Lower lobe of right lung (tissue), 2 donors: Measurements from ENCODE around the gene COQ8A. TPM values are rescaled to one million over a fixed set of nuclear protein-coding genes. Genes with fewer than 3 reads are reported as not detected.

Source experiments
- ATAC-seq, 2 donors: fragments of 200-7000 bp; cut with Tn5 transposase; one replicate each; pipeline ENCODE4 v1.9.1; 2020 to 2022; ENCODE audit warnings: mild to moderate bottlenecking in 2 of 2, moderate library complexity in 2 of 2
- DNase-seq: peaks from one replicate; pipeline ENCODE4 v3.0.0-alpha.2; 2020
- H3K27ac ChIP-seq: fragments of 200-600 bp; one replicate; pipeline ENCODE4 v1.8.0; 2022
- H3K27me3 ChIP-seq: fragments of 200-600 bp; one replicate; pipeline ENCODE4 v1.8.0; 2022; ENCODE audit warnings: low read depth
- H3K36me3 ChIP-seq: fragments of 200-600 bp; one replicate; pipeline ENCODE4 v1.8.0; 2022; ENCODE audit warnings: mild to moderate bottlenecking
- H3K4me1 ChIP-seq: fragments of 200-600 bp; one replicate; pipeline ENCODE4 v1.8.0; 2022
- H3K4me3 ChIP-seq: fragments of 200-600 bp; one replicate; pipeline ENCODE4 v1.8.0; 2022; ENCODE audit warnings: mild to moderate bottlenecking
- H3K9me3 ChIP-seq: fragments of 200-600 bp; one replicate; pipeline ENCODE4 v1.8.0; 2022
- CTCF ChIP-seq: fragments of 200-600 bp; IDR thresholded peaks from one replicate; pipeline ENCODE4 v1.8.0; 2022; ENCODE audit warnings: antibody characterized with exemption, mild to moderate bottlenecking
- intact Hi-C: fragments of 100-400 bp; cut with DNase I; formaldehyde crosslinking; loops from one replicate; pipeline ENCODE4 v1.11.0; 2022
- total RNA-seq: library from RNA; stranded (reverse); fragmentation: NEBNext Ultra II Directional; extraction: Animal tissue kit (Norgen Biotek cat#: 25700); gene quantifications from one replicate; pipeline ENCODE4 v1.2.1, GENCODE V29; 2021
- donor health status: DM: no; HTN: yes; CAD: no; lungs with severe emphysema.

The COQ8A gene
- total RNA-seq, 1 donor from 2014 or later: 45.0 TPM

GRCh38 chr1:226903819-226904716 is 36.0 kb upstream of the COQ8A start:
- no peak for TF ChIP-seq CTCF
- Histone ChIP-seq H3K9me3 (no peaks in the 10 kb centered on the region), H3K4me1 (no peaks in the 10 kb centered on the region), H3K27me3 (no peaks in the 10 kb centered on the region), H3K4me3 (no peak overlapping the region), H3K27ac (no peak overlapping the region), H3K36me3 (peaks cover 20% of the 10 kb centered on the region)
- DNase-seq: no peak
- no peak for ATAC-seq
- intact Hi-C loops: no loop called here

GRCh38 chr1:226904772-226905171 is 35.3 kb upstream of the COQ8A start:
- Histone ChIP-seq H3K4me3 (no peak overlapping the region), H3K27ac (no peak overlapping the region), H3K4me1 (no peaks in the 10 kb centered on the region), H3K27me3 (no peaks in the 10 kb centered on the region), H3K9me3 (no peaks in the 10 kb centered on the region), H3K36me3 (peaks cover 13% of the 10 kb centered on the region)
- TF ChIP-seq CTCF: no peak
- intact Hi-C loops: no loop called here
- ATAC-seq (no peak), DNase-seq (no peak)

GRCh38 chr1:226908419-226908818 is 31.7 kb upstream of the COQ8A start:
- H3K4me1 ChIP-seq: no peaks in the 10 kb centered on the region
- ATAC-seq: no peak

GRCh38 chr1:226908913-226909312 is 31.2 kb upstream of the COQ8A start:
- Histone ChIP-seq H3K9me3 (no peaks in the 10 kb centered on the region), H3K27me3 (no peaks in the 10 kb centered on the region), H3K27ac (no peak overlapping the region), H3K4me3 (no peak overlapping the region), H3K4me1 (no peaks in the 10 kb centered on the region), H3K36me3 (no peaks in the 10 kb centered on the region)
- no peak for TF ChIP-seq CTCF
- intact Hi-C loops: no loop called here
- DNase-seq (no peak), ATAC-seq (no peak)

More at GRCh38 chr1:226908419-226908818, 31.7 kb upstream of the COQ8A start:
- intact Hi-C loops: no loop called here
- DNase-seq: no peak
- no peaks in the 10 kb centered on the region for H3K27me3 ChIP-seq
- H3K36me3 ChIP-seq: no peaks in the 10 kb centered on the region
- no peak for TF ChIP-seq CTCF
- no peaks in the 10 kb centered on the region for H3K9me3 ChIP-seq
- H3K27ac ChIP-seq: no peak overlapping the region
- no peak overlapping the region for H3K4me3 ChIP-seq

GRCh38 chr1:226912587-226913176 is 27.4 kb upstream of the COQ8A start:
- peak; percentile 71 for DNase-seq

More at GRCh38 chr1:226912587-226913176, 27.4 kb upstream of the COQ8A start:
- H3K9me3 ChIP-seq: no peaks in the 10 kb centered on the region
- no peaks in the 10 kb centered on the region for H3K27me3 ChIP-seq
- intact Hi-C loops: no loop called here
- ATAC-seq: peak; percentile 82 to 89
- H3K4me3 ChIP-seq: no peak overlapping the region
- TF ChIP-seq CTCF: peak; percentile 64
- no peaks in the 10 kb centered on the region for H3K36me3 ChIP-seq
- H3K27ac ChIP-seq: no peak overlapping the region
- H3K4me1 ChIP-seq: no peaks in the 10 kb centered on the region
